HTERT RPE-1 (cell line): ENCODE data around the gene RPS18.

Source experiments
- in situ Hi-C: fragments of 300-500 bp; cut with MboI; formaldehyde crosslinking; loops from 4 replicates; pipeline ENCODE4 v1.14.3; 2020; ENCODE audit warnings: low sequenced_read_pairs

Gene RPS18

GRCh38 chr6:33314515-33314942 is 42.7 kb downstream of the RPS18 start:
- in situ Hi-C loops = no loop called here

DNA sequence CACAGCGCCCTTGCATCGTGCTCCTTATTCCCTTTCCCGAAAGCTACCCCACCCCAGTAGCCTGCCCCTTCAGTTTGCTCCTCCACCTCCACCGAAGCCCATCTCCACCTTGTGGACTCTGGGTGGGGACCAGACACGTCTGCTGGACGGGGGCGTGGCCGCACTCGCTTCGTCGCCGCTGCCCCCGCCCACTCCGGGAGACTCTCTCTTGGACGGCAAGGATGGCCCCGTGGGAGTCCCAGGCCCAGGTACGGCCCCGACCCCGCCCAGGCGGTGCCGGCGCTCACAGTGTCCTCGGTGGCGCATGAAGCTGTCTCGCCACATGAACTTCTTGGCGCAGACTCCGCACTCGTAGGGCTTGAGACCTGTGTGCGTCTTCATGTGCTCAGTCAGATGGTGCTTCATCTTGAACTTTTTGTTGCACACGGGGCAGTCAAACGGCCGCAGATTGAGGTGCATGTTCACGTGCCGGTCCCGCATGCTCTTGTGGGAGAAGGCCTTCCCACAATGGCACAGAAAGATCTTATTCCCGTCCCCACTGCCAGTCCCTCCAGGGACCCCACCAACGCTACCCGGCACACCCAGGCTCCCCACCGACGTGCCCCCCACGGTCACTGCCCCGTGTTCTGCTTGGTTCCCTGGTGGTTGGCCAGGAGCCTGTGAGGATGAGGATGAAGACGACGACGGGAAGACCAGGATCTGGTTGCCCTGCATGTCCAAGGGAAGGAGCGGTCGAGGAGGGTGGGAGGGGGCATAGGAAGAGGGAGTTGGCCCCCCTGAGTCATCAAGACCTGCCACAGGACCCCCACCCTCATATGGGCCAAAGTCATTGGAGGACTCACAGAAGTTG is 43.3 kb downstream of the RPS18 start:
- in situ Hi-C loops = no loop called here

DNA sequence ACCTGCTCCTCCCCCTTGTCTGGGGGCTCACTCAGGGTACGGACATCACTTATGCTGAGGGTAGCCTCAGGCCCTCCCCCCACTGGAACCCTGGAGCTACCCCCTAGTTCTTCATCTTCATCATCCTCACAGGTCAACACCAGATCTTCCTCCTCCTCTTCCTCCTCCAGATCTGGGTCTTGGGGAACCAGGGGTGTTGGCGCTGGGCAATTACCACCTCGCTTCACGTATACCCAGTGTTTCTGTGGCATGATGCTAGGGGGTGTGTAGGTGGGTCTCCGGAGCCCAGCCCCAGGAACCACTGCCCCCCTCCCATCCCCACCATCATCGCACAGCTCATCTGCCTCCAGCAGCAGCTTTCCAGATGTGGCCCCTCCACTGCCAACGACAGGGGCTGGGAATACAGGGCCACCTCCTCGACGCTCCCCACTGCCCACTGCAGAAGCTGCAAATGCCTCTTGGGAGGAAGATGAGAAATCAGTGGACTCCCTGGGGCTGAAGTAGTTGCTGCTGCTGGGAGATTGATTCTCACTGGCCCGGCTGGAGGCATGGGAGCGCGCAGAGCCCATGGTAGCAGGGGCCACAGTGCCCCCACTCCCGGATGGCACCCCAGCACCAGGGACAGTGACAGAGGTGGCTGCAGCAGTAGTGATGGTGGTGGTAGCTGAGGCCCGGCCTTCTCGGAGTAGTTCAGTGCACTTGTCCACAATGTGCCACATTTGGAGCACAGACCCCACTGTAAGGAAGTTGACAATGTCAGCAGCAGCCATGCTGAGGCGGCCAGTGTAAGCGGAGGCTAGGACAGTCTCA is 44.1 kb downstream of the RPS18 start:
- in situ Hi-C loops = no loop called here

DNA sequence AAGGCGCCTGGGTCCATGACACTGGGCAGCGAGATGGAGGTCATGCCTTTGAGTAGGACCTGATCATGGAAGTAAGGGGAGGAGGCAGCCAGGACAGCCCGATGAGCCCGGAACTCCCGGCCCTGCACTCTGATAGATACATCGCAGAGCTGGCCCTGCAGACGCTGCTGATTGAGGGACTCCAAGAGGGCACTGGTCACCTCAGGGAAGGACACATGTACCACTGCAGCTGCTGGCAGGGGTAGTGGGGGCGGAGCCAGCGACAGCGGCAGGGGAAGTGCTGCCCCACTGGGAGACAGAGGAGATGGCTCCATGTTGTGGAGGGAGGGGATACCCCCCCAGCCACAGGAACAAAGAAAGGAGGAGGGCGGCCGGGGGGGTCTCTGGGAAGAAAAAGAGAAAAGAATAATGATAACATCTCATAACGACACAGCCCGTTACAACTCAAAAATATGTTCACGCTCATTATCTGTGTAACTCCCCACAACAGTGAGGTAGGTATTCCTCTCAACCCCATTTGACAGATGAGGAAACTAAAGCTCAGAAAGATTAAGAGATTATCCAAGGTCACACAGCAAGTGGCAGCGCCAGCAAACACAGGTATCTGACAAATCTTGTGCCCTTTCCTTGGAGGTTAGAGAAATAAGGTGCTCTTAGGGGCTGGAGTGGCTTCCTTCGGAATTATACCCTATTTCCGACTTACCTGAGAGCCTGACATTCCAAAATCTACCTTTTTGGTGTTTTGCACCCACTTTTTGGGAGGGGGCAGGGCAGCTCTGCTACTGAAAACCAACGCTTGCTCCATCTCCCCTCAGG is 44.9 kb downstream of the RPS18 start:
- in situ Hi-C loops = no loop called here

- in situ Hi-C loops = no loop called here
These were observed 45.5 kb downstream of the RPS18 start for GRCh38 chr6:33317419-33317668.

DNA sequence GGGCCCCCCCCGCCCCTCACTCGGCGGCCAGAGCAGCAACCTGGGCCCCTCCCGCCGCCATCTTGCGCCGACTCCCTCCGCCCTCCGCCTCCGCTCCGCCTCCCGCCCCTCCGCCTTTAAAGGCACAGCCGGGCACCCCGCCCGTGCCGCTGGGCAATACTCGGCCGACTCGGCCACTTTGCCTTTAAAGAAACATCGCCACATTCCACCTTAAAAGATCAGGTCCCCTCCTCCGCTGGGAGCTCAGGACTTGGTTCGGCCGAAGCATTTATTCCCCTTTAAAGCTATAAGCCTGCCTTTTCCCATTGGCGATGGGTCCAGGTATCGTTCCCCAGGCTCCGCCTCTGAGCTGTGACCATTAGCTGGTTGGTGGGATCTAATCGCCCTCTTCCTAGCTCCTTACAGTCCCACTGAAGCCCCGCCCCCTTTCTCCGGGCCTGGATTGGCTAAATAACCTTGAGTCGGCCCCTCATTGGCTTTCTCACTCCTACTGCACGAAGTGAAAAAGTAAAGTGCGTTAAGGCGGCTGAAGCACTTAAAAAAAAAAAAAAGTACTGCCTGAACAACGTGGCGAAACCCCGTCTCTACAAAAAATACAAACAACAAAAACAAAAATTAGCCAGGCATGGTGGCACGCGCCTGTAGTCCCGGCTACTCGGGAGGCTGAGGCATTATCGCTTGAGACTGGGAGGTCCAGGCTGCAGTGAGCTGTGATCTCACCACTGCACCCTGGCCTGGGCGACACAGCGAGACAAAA is 46.0 kb downstream of the RPS18 start, which contains the start of gene ZBTB22:
Gene ZBTB22 (minus strand): TSS at position 76 of the 757 bp plus-strand sequence. CDS start 828 bp downstream, outside the sequence.
- in situ Hi-C loops = no loop called here

- in situ Hi-C loops = no loop called here
These were observed 46.7 kb downstream of the RPS18 start for GRCh38 chr6:33318426-33319073.

DNA sequence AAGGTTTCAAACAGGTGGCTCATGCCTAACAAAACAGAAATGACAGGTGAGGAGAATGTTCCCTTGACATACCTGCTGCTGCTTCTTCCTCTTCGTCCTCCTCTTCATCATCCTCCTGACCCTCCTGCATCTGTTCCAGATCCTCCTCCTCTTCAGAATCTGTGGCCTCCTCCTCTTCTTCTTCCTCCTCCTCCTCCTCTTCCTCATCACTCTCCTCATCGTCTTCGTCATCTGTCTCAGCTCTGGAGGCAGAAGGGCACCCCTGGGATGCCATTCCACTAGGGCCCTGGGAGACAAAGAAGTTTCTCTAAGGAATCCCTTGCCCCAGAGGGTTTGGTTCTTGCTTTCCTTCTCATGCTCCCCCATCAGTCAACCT is 48.1 kb downstream of the RPS18 start:
- in situ Hi-C loops = no loop called here

DNA sequence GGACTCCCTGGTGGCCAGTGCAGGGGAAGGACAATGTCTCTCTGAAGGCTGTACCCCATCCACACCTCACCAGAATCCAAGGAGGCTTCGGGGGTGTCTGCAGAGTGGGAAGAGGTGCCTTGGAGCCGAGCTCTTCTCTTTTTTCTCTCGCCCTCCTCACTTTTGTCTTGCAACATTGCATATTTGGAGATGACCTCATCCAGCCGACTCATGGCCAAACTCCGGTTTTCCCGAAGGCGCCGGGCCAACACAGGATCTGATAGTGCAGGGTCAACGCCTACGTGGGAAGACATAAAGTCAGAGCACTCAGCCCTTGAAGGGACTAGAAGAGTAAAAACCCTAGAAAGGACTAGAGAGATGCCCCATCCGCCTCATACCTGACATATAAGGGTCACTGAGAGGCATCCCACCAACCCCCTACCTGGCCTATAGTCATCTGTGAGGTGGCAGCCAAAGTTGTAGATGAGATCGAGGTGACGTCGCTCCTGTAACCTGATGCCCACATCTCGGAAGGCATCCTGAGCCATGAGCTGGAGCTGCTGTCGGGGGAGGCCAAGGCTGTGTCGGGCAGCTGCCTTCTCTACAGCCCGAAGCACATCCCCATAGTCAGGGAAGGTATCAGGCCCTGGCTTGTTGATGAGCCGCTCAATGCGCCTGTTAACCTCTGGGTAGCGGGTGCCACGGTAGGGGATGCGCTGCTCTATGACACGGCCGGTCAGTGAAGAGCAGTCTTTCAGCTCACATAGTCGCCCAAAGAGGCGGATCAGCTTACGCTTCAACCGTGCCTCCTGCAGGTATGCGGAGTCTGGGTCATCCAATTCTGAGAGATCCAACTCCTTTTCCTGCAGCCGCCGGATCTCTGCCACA is 48.7 kb downstream of the RPS18 start:
- in situ Hi-C loops = no loop called here

DNA sequence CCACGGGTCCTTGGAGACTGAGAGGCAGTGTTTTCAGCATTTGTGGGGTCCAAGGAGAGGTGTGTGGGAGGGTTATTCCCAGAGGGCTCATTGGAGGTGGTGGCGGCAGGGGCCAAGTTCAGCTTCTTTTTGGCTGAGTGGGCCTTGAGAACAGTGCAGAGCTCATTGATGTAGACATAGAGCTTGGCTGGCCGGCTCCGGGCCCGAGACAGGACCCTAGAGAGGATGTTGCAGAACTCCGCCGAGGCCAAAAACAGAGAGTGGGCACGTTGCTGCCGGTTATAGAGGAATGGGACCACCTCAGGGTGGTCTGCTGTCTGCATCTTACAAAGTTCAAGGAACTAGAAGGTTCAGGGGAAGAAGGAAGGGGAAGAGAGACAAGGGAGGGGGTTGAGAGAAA is 49.4 kb downstream of the RPS18 start:
- in situ Hi-C loops = no loop called here

- in situ Hi-C loops = no loop called here
These were observed 51.7 kb downstream of the RPS18 start for GRCh38 chr6:33323623-33323948.

DNA sequence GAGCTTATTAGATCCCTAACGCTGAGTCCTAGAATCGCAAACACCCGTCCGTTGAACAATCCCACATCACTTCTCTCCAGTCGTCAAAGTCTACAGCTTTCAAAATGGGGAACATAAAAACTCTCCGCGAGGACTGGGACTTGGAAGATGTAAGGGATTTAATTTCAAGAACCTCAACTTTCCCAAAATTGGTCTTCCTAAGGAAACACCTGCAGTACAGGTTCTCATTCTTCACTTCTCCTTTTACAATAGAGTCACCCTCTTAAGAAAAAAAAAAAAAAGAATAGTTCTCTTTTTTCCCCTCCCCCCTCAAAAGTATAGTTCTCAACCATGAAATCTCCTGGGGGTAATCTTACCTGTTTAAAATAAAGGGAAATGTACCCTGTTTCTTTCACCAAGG is 52.2 kb downstream of the RPS18 start:
- in situ Hi-C loops = no loop called here
